ENCODE measurements around the gene CXADR.

Gene CXADR

GRCh38 chr21:17540530-17540929 lies 27.7 kb downstream of the CXADR start:
- Histone ChIP-seq H3K4me2 (ENCODE audit: low read depth, low read length, poor library complexity, severe bottlenecking) (no peak overlapping the region), H3K9ac (ENCODE audit: low read depth, low read length, poor library complexity, severe bottlenecking) (no peak overlapping the region), H3K4me1 (ENCODE audit: insufficient read depth, low read length, poor library complexity, severe bottlenecking) (peaks cover 16% of the 10 kb centered on the region), H3K9me2 (replicated peaks; ENCODE audit: low read depth, low read length) (no peaks in the 10 kb centered on the region), H3K27me3 (ENCODE audit: insufficient read depth, low read length, poor library complexity, severe bottlenecking) (no peaks in the 10 kb centered on the region), H2AFZ (ENCODE audit: low read length) (no peak overlapping the region), H4K20me1 (ENCODE audit: insufficient read depth, low read length, poor library complexity, severe bottlenecking) (no peaks in the 10 kb centered on the region), H3K9me3 (ENCODE audit: insufficient read depth, low read depth, low read length) (no peaks in the 10 kb centered on the region), H3K36me3 (ENCODE audit: insufficient read depth, low read length) (no peaks in the 10 kb centered on the region), H3K79me2 (ENCODE audit: insufficient read depth, low read length) (no peaks in the 10 kb centered on the region), H3F3A (ENCODE audit: low read depth) (no peaks in the 10 kb centered on the region), H3K4me3 (ENCODE audit: low read length, poor library complexity, severe bottlenecking) (no peak overlapping the region)
- TF ChIP-seq CTCF (conservative IDR thresholded peaks at IDR 0.05; ENCODE audit: low read length) (no peak), EZH2phosphoT487 (IDR thresholded peaks at IDR 0.05; ENCODE audit: borderline replicate concordance) (no peak)

DNA sequence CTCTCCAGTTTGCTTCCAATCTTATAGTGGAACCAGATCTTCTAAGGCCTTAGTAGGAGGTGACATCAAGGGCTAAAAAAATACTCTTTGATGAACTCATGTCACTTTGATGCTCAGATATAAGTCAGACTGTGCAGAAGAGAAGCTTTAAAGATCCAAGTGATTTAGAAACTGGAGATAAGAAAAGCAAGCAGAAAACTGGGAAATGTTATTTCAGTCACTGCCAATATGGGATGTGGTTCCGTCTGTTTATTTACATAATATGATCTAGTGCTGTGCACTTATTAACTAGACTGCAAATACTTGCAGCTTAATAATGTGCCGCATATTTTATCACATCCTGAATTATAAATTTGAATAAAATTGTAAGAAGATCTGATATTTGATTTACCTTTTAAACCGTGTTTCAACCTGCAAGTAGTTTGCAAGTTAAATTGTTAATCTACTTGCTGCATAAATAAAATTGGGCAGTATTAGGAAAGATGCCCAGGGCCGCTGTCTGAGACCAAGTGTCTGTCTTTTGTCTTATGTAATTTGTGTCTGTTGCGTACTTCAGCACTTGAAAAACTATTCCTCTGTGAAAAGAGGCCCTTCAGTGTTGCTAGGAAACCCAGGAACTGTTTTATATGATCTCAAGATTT lies 29.6 kb downstream of the CXADR start:
- Histone ChIP-seq H3K4me2 (ENCODE audit: low read depth, low read length, poor library complexity, severe bottlenecking) (no peak overlapping the region), H3K36me3 (ENCODE audit: insufficient read depth, low read length) (no peaks in the 10 kb centered on the region), H3K27me3 (ENCODE audit: insufficient read depth, low read length, poor library complexity, severe bottlenecking) (no peaks in the 10 kb centered on the region), H3K4me3 (ENCODE audit: low read length, poor library complexity, severe bottlenecking) (no peak overlapping the region), H3K9me2 (replicated peaks; ENCODE audit: low read depth, low read length) (no peaks in the 10 kb centered on the region), H2AFZ (ENCODE audit: low read length) (no peak overlapping the region), H3F3A (ENCODE audit: low read depth) (no peaks in the 10 kb centered on the region), H3K4me1 (ENCODE audit: insufficient read depth, low read length, poor library complexity, severe bottlenecking) (peaks cover 3% of the 10 kb centered on the region), H3K9me3 (ENCODE audit: insufficient read depth, low read depth, low read length) (no peaks in the 10 kb centered on the region), H4K20me1 (ENCODE audit: insufficient read depth, low read length, poor library complexity, severe bottlenecking) (no peaks in the 10 kb centered on the region), H3K9ac (ENCODE audit: low read depth, low read length, poor library complexity, severe bottlenecking) (no peak overlapping the region), H3K79me2 (ENCODE audit: insufficient read depth, low read length) (no peaks in the 10 kb centered on the region)
- TF ChIP-seq CTCF (conservative IDR thresholded peaks at IDR 0.05; ENCODE audit: low read length) (no peak), EZH2phosphoT487 (IDR thresholded peaks at IDR 0.05; ENCODE audit: borderline replicate concordance) (no peak)

DNA sequence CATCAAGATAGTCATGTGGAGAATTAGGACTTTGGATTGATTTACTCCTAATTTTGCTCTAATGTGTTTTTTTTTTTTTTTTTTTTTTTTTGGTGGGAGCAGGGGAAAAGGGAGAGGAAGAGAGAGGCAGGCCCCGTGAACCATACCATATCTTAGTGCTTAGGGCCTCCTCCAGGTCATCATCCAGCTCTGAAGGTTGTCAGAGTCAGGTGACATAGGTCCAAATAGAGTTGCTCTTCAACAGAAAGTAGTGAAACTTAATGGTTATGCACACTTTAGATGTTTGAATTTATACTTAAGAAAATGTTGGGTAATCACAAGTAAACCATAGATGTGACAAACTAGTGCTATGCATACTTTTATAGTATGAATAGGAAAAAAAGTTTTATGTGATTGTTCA lies 32.2 kb downstream of the CXADR start:
- Histone ChIP-seq H3K79me2 (ENCODE audit: insufficient read depth, low read length) (no peaks in the 10 kb centered on the region), H3K9me3 (ENCODE audit: insufficient read depth, low read depth, low read length) (no peaks in the 10 kb centered on the region), H3K27me3 (ENCODE audit: insufficient read depth, low read length, poor library complexity, severe bottlenecking) (no peaks in the 10 kb centered on the region), H4K20me1 (ENCODE audit: insufficient read depth, low read length, poor library complexity, severe bottlenecking) (no peaks in the 10 kb centered on the region), H3K9me2 (replicated peaks; ENCODE audit: low read depth, low read length) (no peaks in the 10 kb centered on the region), H3K4me1 (ENCODE audit: insufficient read depth, low read length, poor library complexity, severe bottlenecking) (no peaks in the 10 kb centered on the region), H2AFZ (ENCODE audit: low read length) (no peak overlapping the region), H3K36me3 (ENCODE audit: insufficient read depth, low read length) (no peaks in the 10 kb centered on the region), H3K4me3 (ENCODE audit: low read length, poor library complexity, severe bottlenecking) (no peak overlapping the region), H3K4me2 (ENCODE audit: low read depth, low read length, poor library complexity, severe bottlenecking) (no peak overlapping the region), H3K9ac (ENCODE audit: low read depth, low read length, poor library complexity, severe bottlenecking) (no peak overlapping the region), H3F3A (ENCODE audit: low read depth) (no peaks in the 10 kb centered on the region)
- TF ChIP-seq CTCF (conservative IDR thresholded peaks at IDR 0.05; ENCODE audit: low read length) (no peak), EZH2phosphoT487 (IDR thresholded peaks at IDR 0.05; ENCODE audit: borderline replicate concordance) (no peak)
